K562 (cell line): ENCODE measurements around the gene PPIA. TPM values are rescaled to one million over a fixed set of nuclear protein-coding genes. Genes with fewer than 3 reads are reported as not detected.

Source experiments
- ATAC-seq: fragments of 200-7000 bp; cut with Tn5 transposase; 3 replicates; pipeline ENCODE4 v1.9.1; 2020; ENCODE audit warnings: moderate library complexity
- BruUV-seq: library from RNA; stranded (reverse); fragments of 400-500 nt; replicated peaks from 2 replicates; lab custom pipeline; 2021; lab: Mats Ljungman, UMichigan
- CTCF ChIA-PET: fragments of 300-600 bp; formaldehyde crosslinking; extraction: SDS; loops from one replicate; lab custom pipeline; 2021; ENCODE audit warnings: low intra/inter-chr PET ratio; lab: Yijun Ruan, JAX
- POLR2A ChIA-PET: fragments of 300-600, 350-650 bp; sonication (Branson Sonifier 250); formaldehyde crosslinking; extraction: SDS; loops from one replicate; lab custom pipeline; 2021; ENCODE audit warnings: antibody characterized with exemption, inconsistent platforms; lab: Yijun Ruan, JAX
- DNase-seq, 4 experiments: peaks; one replicate each; pipeline versions ENCODE4 v3.0.0 to v3.0.0-alpha.2; 2011 to 2018; ENCODE audit warnings: low spot score in 3 of 4, mixed read lengths in 3 of 4; ENCODE audit errors: extremely low read depth in 1 of 4
- FAIRE-seq: peaks from 2 replicates; lab custom pipeline; 2011; peaks lifted over from hg19 to GRCh38; lab: Jason Lieb, UNC
- H2AFZ ChIP-seq: 2 replicates; pipeline ENCODE4 v1.6.0; 2011; ENCODE audit warnings: low read depth, low read length, control low read depth, inconsistent platforms
- H3K27ac ChIP-seq: fragments of 200-600 bp; 3 replicates; pipeline ENCODE4 v1.8.0; 2011; ENCODE audit warnings: low read depth, mild to moderate bottlenecking, control low read depth, inconsistent platforms, low read length, moderate library complexity, mixed read lengths; ENCODE audit errors: extremely low read depth
- H3K27me3 ChIP-seq, 2 experiments: fragments of 300-600 bp in 1 of 2; 2 replicates in 1 of 2; 3 replicates in 1 of 2; pipeline versions ENCODE4 v1.6.0 to v1.8.0; 2011; ENCODE audit warnings: inconsistent platforms in 2 of 2, low read length in 2 of 2, mild to moderate bottlenecking in 1 of 2, mixed read lengths in 1 of 2, moderate library complexity in 1 of 2; ENCODE audit not compliant: control insufficient read depth in 2 of 2, insufficient read depth in 2 of 2
- H3K36me3 ChIP-seq: fragments of 300-600 bp; 3 replicates; pipeline ENCODE4 v1.8.0; 2011; ENCODE audit warnings: mild to moderate bottlenecking, low read length, inconsistent platforms; ENCODE audit not compliant: control insufficient read depth, insufficient read depth
- H3K4me1 ChIP-seq, 2 experiments: fragments of 200-600 bp in 1 of 2; replicated peaks in 1 of 2; 2 replicates in 1 of 2; 3 replicates in 1 of 2; pipeline versions ENCODE4 v1.5.1 to v1.8.0; 2011; ENCODE audit warnings: inconsistent platforms in 2 of 2, low read length in 2 of 2, mild to moderate bottlenecking in 1 of 2, mixed read lengths in 1 of 2, moderate library complexity in 1 of 2; ENCODE audit not compliant: control insufficient read depth in 2 of 2, insufficient read depth in 2 of 2
- H3K4me2 ChIP-seq: 2 replicates; pipeline ENCODE4 v1.6.1; 2011; ENCODE audit warnings: low read length, control low read depth, inconsistent platforms, mixed read lengths; ENCODE audit not compliant: insufficient read depth
- H3K4me3 ChIP-seq: fragments of 200-600 bp; sonication (generic), shearing (Covaris generic); 2 replicates; pipeline ENCODE4 v1.5.1; 2016; ENCODE audit warnings: control low read depth, inconsistent platforms
- H3K79me2 ChIP-seq: fragments of 200-600 bp; 3 replicates; pipeline ENCODE4 v1.8.0; 2011; ENCODE audit warnings: low read length, inconsistent platforms; ENCODE audit not compliant: control insufficient read depth, insufficient read depth
- H3K9ac ChIP-seq, 2 experiments: 2 replicates each; pipeline versions ENCODE4 v1.6.0 to v1.6.1; 2011; ENCODE audit warnings: low read depth in 2 of 2, low read length in 2 of 2, control low read depth in 1 of 2, inconsistent platforms in 1 of 2, mild to moderate bottlenecking in 1 of 2, mixed read lengths in 1 of 2; ENCODE audit not compliant: insufficient read depth in 1 of 2
- H3K9me1 ChIP-seq: one replicate; pipeline ENCODE4 v1.6.0; 2011; ENCODE audit warnings: inconsistent platforms, mild to moderate bottlenecking, low read length, moderate library complexity; ENCODE audit not compliant: control insufficient read depth, insufficient read depth
- H3K9me3 ChIP-seq: replicated peaks from 2 replicates; pipeline ENCODE4 v1.5.1; 2011; ENCODE audit warnings: low read depth, low read length, inconsistent platforms; ENCODE audit not compliant: control insufficient read depth, insufficient read depth
- H4K20me1 ChIP-seq: replicated peaks from 2 replicates; pipeline ENCODE4 v1.6.1; 2011; ENCODE audit warnings: low read length, inconsistent platforms, mixed read lengths; ENCODE audit not compliant: control insufficient read depth, insufficient read depth
- BHLHE40 ChIP-seq: IDR thresholded peaks from 2 replicates; pipeline ENCODE4 v1.6.1; 2011; ENCODE audit warnings: low read length, improper control_type of control experiment
- CC2D1A ChIP-seq: fragments of 450-650 bp; IDR thresholded peaks from 2 replicates; pipeline ENCODE4 v1.6.1; 2017; ENCODE audit warnings: mild to moderate bottlenecking
- FOXP1 ChIP-seq: sonication (generic); formaldehyde crosslinking; IDR thresholded peaks from 2 replicates; pipeline ENCODE4 v1.8.0; 2022; ENCODE audit warnings: mild to moderate bottlenecking, missing genetic modification reagents
- MCM2 ChIP-seq: fragments of 450-650 bp; IDR thresholded peaks from 2 replicates; pipeline ENCODE4 v1.6.1; 2017; ENCODE audit warnings: low read depth, mild to moderate bottlenecking
- POLR2B ChIP-seq: fragments of 450-650 bp; IDR thresholded peaks from 2 replicates; pipeline ENCODE4 v1.6.1; 2018; ENCODE audit warnings: low read depth; ENCODE audit not compliant: partially characterized antibody
- RBBP5 ChIP-seq: fragments of 200-600 bp; sonication (generic); IDR thresholded peaks from 2 replicates; pipeline ENCODE4 v1.6.1; 2012; ENCODE audit warnings: borderline replicate concordance, mild to moderate bottlenecking, low read length, control low read depth, inconsistent platforms; ENCODE audit not compliant: insufficient read depth, poor library complexity, severe bottlenecking
- RBM39 ChIP-seq: fragments of 200-400 bp; formaldehyde crosslinking; optimal IDR thresholded peaks from 2 replicates; pipeline ENCODE3; 2018; ENCODE audit warnings: low read depth, low read length
- RFX7 ChIP-seq: fragments of 250-450 bp; sonication (Bioruptor Pico); IDR thresholded peaks from 2 replicates; pipeline ENCODE4 v1.5.1; 2021; ENCODE audit warnings: mild to moderate bottlenecking
- RUNX1 ChIP-seq: sonication (generic); IDR thresholded peaks from 2 replicates; pipeline ENCODE4 v1.6.1; 2016; ENCODE audit warnings: antibody characterized with exemption, low read depth
- TCF7 ChIP-seq: sonication (generic); IDR thresholded peaks from 2 replicates; pipeline ENCODE4 v1.6.1; 2016; ENCODE audit warnings: antibody characterized with exemption, borderline replicate concordance
- ZNF143 ChIP-seq: sonication (generic); formaldehyde crosslinking; IDR thresholded peaks from 2 replicates; pipeline ENCODE4 v1.9.0; 2022; ENCODE audit warnings: mild to moderate bottlenecking, missing genetic modification reagents
- WGBS: fragments of 100-300 bp; shearing (Covaris generic); methylation state at CpG from one replicate; pipeline ENCODE4 v1.1.6; 2016; ENCODE audit warnings: low coverage, mixed read lengths; ENCODE audit not compliant: insufficient coverage; ENCODE audit errors: missing lambda C conversion rate; 5-methylcytosine and 5-hydroxymethylcytosine counted together
- in situ Hi-C: fragments of 300-500 bp; cut with MboI; formaldehyde crosslinking; loops from 4 replicates; pipeline ENCODE4 v1.15.0; 2018; ENCODE audit warnings: inconsistent platforms, mixed read lengths
- intact Hi-C: fragments of 100-400 bp; cut with micrococcal nuclease; formaldehyde crosslinking; loops from 2 replicates; pipeline ENCODE4 v1.14.2; 2022
- polyA plus RNA-seq, 8 experiments: library from polyadenylated mRNA; depleted of rRNA in 4 of 8; stranded (reverse) in 5 of 8; unstranded in 3 of 8; fragments of >200 nt; fragmentation: Nextera tagmentation in 2 of 8; fragmentation: Illumina TruSeq in 1 of 8; extraction: Ambion mirVana in 2 of 8; extraction: Trizol in 1 of 8; gene quantifications; 2 replicates each; pipeline versions ENCODE4 v1.2.1 to v1.2.3, GENCODE V29; 2011 to 2014; ENCODE audit warnings: inconsistent platforms in 1 of 8, missing spikeins in 1 of 8
- total RNA-seq, 7 experiments: library from RNA; depleted of rRNA in 6 of 7; stranded (reverse); fragments of >200 nt in 6 of 7; fragmentation: Illumina TruSeq in 2 of 7; extraction: Trizol in 2 of 7; gene quantifications; 2 replicates each; pipeline versions ENCODE4 v1.2.1 to v1.2.3, GENCODE V29; 2011 to 2021; ENCODE audit warnings: low replicate concordance in 1 of 7
- TF ChIP-seq, protein P1 (sequence below): IDR thresholded peaks from 2 replicates; pipeline ENCODE4 v1.6.1; 2011; ENCODE audit not compliant: insufficient read length; ENCODE audit errors: extremely low read depth
- TF ChIP-seq, protein P2 (sequence below), 2 experiments: fragments of 450-650 bp; formaldehyde crosslinking in 1 of 2; IDR thresholded peaks; 2 replicates each; pipeline versions ENCODE4 v1.4.0 to v1.6.1; 2014 to 2020; ENCODE audit warnings: mild to moderate bottlenecking in 2 of 2, borderline replicate concordance in 1 of 2, low read depth in 1 of 2

Gene PPIA
- total and polyA plus RNA-seq, 9 of the 15 experiments (the other 6 are each of a cell fraction or from before 2014, with no cell fraction given): 2,583 to 7,504 (median 3,973) TPM

DNA sequence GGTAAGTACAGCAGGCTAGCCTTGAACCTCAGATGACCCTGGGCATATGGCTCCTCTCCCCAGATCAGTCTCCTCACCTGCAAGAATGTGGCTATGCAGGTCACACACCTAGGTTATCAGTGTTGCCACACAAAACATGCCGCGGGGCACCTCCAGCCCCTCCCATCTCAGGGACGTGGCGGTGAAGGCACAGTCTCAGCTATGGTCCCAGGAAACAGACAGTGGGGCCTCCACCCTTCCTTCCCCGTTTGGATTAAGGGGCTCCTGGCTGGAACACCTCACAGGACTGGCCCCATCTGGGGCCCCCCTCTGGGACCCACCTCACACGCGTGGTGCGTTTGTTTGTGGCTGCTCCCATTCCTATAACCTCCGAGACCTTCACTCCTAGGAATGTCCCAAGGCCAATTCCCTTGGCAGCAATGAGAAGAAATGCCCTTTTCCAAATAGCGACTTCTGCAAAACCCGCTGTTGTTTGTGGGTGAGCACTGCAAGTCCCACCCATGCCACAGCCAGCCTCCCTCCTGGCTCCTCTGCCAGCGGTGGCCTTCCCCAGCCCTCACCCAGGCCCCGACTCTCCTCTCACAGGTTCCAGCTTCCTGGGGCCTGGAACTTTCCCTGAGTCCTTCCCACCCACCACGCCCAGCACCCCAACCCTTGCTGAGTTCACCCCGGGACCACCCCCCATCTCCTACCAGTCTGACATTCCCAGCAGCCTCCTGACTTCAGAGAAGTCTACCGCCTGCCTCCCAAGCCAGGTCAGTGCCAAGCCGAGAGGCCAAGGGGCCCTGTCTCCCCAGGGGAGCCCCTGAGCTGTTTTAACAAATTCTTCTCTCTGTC lies 30.7 kb upstream of the PPIA start:
- H3K9me3 ChIP-seq: no peaks in the 10 kb centered on the region
- no peak overlapping the region for H3K4me2 ChIP-seq
- H3K79me2 ChIP-seq: peaks cover 9% of the 10 kb centered on the region; the same call in 2 of the 3 replicates
- intact Hi-C loops: no loop called here
- H3K36me3 ChIP-seq: peaks cover 66% of the 10 kb centered on the region; the same call in 2 of the 3 replicates
- ChIA-PET POLR2A (interaction anchor here (0.6 to 1.0 kb wide), 3 partner anchors 17 to 59 kb away, joined by 3 to 6 read pairs (median 3); no protein-coding TSS in a partner anchor), CTCF (no interaction called here)
- TF ChIP-seq MCM2 (no peak), RFX7 (CRISPR knock-in tag) (no peak), RBM39 (no peak), POLR2B (no peak), RBBP5 (no peak), ZNF143 (CRISPR knock-in tag) (no peak), TCF7 (no peak), FOXP1 (CRISPR knock-in tag) (no peak), CC2D1A (no peak), BHLHE40 (no peak), RUNX1 (no peak)
- TF ChIP-seq, protein P1, sequence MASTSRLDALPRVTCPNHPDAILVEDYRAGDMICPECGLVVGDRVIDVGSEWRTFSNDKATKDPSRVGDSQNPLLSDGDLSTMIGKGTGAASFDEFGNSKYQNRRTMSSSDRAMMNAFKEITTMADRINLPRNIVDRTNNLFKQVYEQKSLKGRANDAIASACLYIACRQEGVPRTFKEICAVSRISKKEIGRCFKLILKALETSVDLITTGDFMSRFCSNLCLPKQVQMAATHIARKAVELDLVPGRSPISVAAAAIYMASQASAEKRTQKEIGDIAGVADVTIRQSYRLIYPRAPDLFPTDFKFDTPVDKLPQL: no peak
- TF ChIP-seq, protein P2, sequence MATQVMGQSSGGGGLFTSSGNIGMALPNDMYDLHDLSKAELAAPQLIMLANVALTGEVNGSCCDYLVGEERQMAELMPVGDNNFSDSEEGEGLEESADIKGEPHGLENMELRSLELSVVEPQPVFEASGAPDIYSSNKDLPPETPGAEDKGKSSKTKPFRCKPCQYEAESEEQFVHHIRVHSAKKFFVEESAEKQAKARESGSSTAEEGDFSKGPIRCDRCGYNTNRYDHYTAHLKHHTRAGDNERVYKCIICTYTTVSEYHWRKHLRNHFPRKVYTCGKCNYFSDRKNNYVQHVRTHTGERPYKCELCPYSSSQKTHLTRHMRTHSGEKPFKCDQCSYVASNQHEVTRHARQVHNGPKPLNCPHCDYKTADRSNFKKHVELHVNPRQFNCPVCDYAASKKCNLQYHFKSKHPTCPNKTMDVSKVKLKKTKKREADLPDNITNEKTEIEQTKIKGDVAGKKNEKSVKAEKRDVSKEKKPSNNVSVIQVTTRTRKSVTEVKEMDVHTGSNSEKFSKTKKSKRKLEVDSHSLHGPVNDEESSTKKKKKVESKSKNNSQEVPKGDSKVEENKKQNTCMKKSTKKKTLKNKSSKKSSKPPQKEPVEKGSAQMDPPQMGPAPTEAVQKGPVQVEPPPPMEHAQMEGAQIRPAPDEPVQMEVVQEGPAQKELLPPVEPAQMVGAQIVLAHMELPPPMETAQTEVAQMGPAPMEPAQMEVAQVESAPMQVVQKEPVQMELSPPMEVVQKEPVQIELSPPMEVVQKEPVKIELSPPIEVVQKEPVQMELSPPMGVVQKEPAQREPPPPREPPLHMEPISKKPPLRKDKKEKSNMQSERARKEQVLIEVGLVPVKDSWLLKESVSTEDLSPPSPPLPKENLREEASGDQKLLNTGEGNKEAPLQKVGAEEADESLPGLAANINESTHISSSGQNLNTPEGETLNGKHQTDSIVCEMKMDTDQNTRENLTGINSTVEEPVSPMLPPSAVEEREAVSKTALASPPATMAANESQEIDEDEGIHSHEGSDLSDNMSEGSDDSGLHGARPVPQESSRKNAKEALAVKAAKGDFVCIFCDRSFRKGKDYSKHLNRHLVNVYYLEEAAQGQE (IDR thresholded peaks at IDR 0.05; ENCODE audit: borderline replicate concordance): no peak
- TF ChIP-seq, protein P2 (CRISPR knock-in tag; IDR thresholded peaks at IDR 0.05; ENCODE audit: low read depth): no peak
- H4K20me1 ChIP-seq: no peaks in the 10 kb centered on the region
- H3K4me3 ChIP-seq: no peak overlapping the region
- FAIRE-seq: no peak
- H2AFZ ChIP-seq: no peak overlapping the region
- 84% methylated on average over 16 of the region's 17 CpGs for WGBS
- in situ Hi-C loops: no loop called here
- no peak overlapping the region for H3K27ac ChIP-seq
- H3K4me1 ChIP-seq: peaks cover 30 to 56% of the 10 kb centered on the region in 2 experiments
- no peak for ATAC-seq
- peaks cover 5% of the 10 kb centered on the region for H3K9me1 ChIP-seq
- no peak overlapping the region for H3K9ac ChIP-seq
- BruUV-seq: no TSS peak
- DNase-seq: no peak
- H3K27me3 ChIP-seq: no peaks in the 10 kb centered on the region
